Astrocyte of the cerebellum (primary cell): Measurements from ENCODE around the gene C15orf39.
"Not testable (repeated sequence)": the region's sequence is repeated elsewhere in the genome, so short reads cannot be mapped to it uniquely, and the experiment has no call there.

Experiments
- DNase-seq: peaks from one replicate; pipeline ENCODE4 v3.0.0-alpha.2; 2011; ENCODE audit warnings: low read depth
- H3K4me3 ChIP-seq: 2 replicates; pipeline ENCODE4 v1.5.1; 2011; ENCODE audit warnings: mild to moderate bottlenecking, low read depth, low read length, moderate library complexity
- CTCF ChIP-seq: IDR thresholded peaks from 2 replicates; pipeline ENCODE4 v1.5.1; 2012; ENCODE audit warnings: low read length, low read depth, moderate library complexity, mild to moderate bottlenecking; ENCODE audit errors: missing control alignments
- in situ Hi-C: cut with HindIII; loops from 2 replicates; pipeline ENCODE4 v1.10.0; 2017; ENCODE audit warnings: low sequenced_read_pairs

C15orf39 gene

GRCh38 chr15:75224281-75224680 lies 22.6 kb downstream of the C15orf39 start:
- TF ChIP-seq CTCF: no peak
- in situ Hi-C loops: no loop called here
- DNase-seq: no peak
- no peak overlapping the region for H3K4me3 ChIP-seq

GRCh38 chr15:75225102-75225836 lies 23.6 kb downstream of the C15orf39 start:
- H3K4me3 ChIP-seq, in situ Hi-C loops, DNase-seq: not testable (repeated sequence)

- in situ Hi-C loops: no loop called here
- no peak for TF ChIP-seq CTCF
- H3K4me3 ChIP-seq: no peak overlapping the region
- DNase-seq: no peak
Observed at GRCh38 chr15:75225951-75226732, 24.5 kb downstream of the C15orf39 start.

- H3K4me3 ChIP-seq, DNase-seq, in situ Hi-C loops: not testable (repeated sequence)
Observed at GRCh38 chr15:75227112-75227511, 25.4 kb downstream of the C15orf39 start.

GRCh38 chr15:75227663-75228280 lies 26.1 kb downstream of the C15orf39 start:
- DNase-seq: no peak
- in situ Hi-C loops: no loop called here
- TF ChIP-seq CTCF: no peak
- H3K4me3 ChIP-seq: no peak overlapping the region

GRCh38 chr15:75228787-75229186 lies 27.1 kb downstream of the C15orf39 start:
- no peak for TF ChIP-seq CTCF
- in situ Hi-C loops: no loop called here
- no peak for DNase-seq

GRCh38 chr15:75229191-75230015 lies 27.7 kb downstream of the C15orf39 start:
- TF ChIP-seq CTCF: no peak
- in situ Hi-C loops: no loop called here
- H3K4me3 ChIP-seq: no peak overlapping the region
- DNase-seq: no peak

More at GRCh38 chr15:75228787-75229186, 27.1 kb downstream of the C15orf39 start:
- no peak overlapping the region for H3K4me3 ChIP-seq
